Testis (tissue), 3 donors: Measurements from ENCODE around the gene BSDC1. TPM values are rescaled to one million over a fixed set of nuclear protein-coding genes. Genes with fewer than 3 reads are reported as not detected.
A peak's percentile ranks its signal among the peaks of the same experiment; 100 is the strongest.
"Not testable (repeated sequence)": the region's sequence is repeated elsewhere in the genome, so short reads cannot be mapped to it uniquely, and the experiment has no call there.

Experiments
- DNase-seq: peaks from one replicate; pipeline ENCODE4 v3.0.0-alpha.2; 2019
- H3K27ac ChIP-seq, 2 donors: fragments of 200-600 bp; sonication (generic); one replicate each; pipeline ENCODE4 v1.5.1; 2019
- H3K27me3 ChIP-seq: fragments of 200-600 bp; sonication (generic); one replicate; pipeline ENCODE4 v1.5.1; 2019
- H3K36me3 ChIP-seq: fragments of 200-600 bp; sonication (generic); one replicate; pipeline ENCODE4 v1.5.1; 2017; ENCODE audit warnings: low read depth; ENCODE audit errors: missing control alignments
- H3K4me1 ChIP-seq: fragments of 200-600 bp; sonication (generic); one replicate; pipeline ENCODE4 v1.5.1; 2019
- H3K4me3 ChIP-seq, 2 donors: fragments of 200-600 bp; sonication (generic); one replicate each; pipeline ENCODE4 v1.5.1; 2017 to 2019
- H3K9me3 ChIP-seq: fragments of 200-600 bp; sonication (generic); one replicate; pipeline ENCODE4 v1.5.1; 2017
- POLR2A ChIP-seq: fragments of 450-650 bp; IDR thresholded peaks from one replicate; pipeline ENCODE4 v1.6.1; 2017; ENCODE audit warnings: antibody characterized with exemption, mild to moderate bottlenecking, moderate library complexity
- WGBS, 2 donors: methylation state at CpG; one replicate each; pipeline ENCODE4 v1.1.5; 2018; 5-methylcytosine and 5-hydroxymethylcytosine counted together
- intact Hi-C: fragments of 100-400 bp; cut with DNase I; formaldehyde crosslinking; loops from one replicate; pipeline ENCODE4 v1.15.1; 2023; ENCODE audit warnings: low total_unique reads
- polyA plus RNA-seq: library from polyadenylated mRNA; stranded (reverse); fragments of 350-450 nt; fragmentation: Illumina TruSeq; extraction: RNeasy Lipid Tissue Mini Kit (QIAGEN cat#74804); gene quantifications from one replicate; pipeline ENCODE4 v1.2.3, GENCODE V29; 2014; ENCODE audit warnings: low read depth, low replicate concordance; ENCODE audit not compliant: insufficient read depth
- total RNA-seq, 2 donors: library from RNA; depleted of rRNA; stranded (reverse); fragments of >200 nt; gene quantifications; one replicate each; pipeline ENCODE4 v1.2.3, GENCODE V29; 2016
- TF ChIP-seq, protein P1 (sequence below), 3 experiments: fragments of 450-650 bp in 2 of 3; fragments of 200-600 bp in 1 of 3; sonication (generic) in 1 of 3; IDR thresholded peaks; one replicate each; pipeline ENCODE4 v1.5.1; 2016 to 2019; ENCODE audit warnings: antibody characterized with exemption in 3 of 3, mild to moderate bottlenecking in 2 of 3, moderate library complexity in 1 of 3

Gene BSDC1
- total and polyA plus RNA-seq, 3 donors from 2014 or later, result 130 to 234 (median 160) TPM

DNA sequence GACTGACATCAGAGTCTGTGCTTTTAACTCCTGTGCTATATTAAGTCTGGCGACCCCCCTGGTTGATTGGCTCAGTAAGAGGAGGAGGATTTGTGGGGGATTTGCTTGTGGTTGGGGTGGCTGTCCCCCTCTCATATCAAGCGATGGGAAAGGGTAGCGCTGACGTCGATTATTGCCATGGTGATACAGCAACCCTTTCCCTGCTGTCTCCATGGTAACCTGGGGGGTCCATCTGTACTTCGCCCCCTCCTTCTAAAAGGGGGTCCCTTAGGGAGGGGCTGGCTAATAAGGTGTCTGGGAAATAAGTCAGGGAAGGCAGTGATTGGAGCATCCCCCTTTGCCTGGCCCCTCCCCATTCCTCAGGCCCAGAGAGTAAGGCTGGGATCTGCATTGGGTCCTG is 36.6 kb downstream of the BSDC1 start:
- TF ChIP-seq POLR2A, result no peak
- TF ChIP-seq, protein P1, sequence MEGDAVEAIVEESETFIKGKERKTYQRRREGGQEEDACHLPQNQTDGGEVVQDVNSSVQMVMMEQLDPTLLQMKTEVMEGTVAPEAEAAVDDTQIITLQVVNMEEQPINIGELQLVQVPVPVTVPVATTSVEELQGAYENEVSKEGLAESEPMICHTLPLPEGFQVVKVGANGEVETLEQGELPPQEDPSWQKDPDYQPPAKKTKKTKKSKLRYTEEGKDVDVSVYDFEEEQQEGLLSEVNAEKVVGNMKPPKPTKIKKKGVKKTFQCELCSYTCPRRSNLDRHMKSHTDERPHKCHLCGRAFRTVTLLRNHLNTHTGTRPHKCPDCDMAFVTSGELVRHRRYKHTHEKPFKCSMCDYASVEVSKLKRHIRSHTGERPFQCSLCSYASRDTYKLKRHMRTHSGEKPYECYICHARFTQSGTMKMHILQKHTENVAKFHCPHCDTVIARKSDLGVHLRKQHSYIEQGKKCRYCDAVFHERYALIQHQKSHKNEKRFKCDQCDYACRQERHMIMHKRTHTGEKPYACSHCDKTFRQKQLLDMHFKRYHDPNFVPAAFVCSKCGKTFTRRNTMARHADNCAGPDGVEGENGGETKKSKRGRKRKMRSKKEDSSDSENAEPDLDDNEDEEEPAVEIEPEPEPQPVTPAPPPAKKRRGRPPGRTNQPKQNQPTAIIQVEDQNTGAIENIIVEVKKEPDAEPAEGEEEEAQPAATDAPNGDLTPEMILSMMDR (IDR thresholded peaks at IDR 0.05), result no peak
- intact Hi-C loops, result no loop called here
- H3K27ac ChIP-seq, result peak overlapping the region; percentile 34 to 98
- no peaks in the 10 kb centered on the region for H3K9me3 ChIP-seq
- H3K4me3 ChIP-seq, result no peak overlapping the region
- H3K36me3 ChIP-seq, result no peaks in the 10 kb centered on the region
- no peak for DNase-seq
- H3K27me3 ChIP-seq, result no peaks in the 10 kb centered on the region
- WGBS, 2 donors, result 75 to 81% methylated on average over 6 of the region's 6 CpGs
- peaks cover 58% of the 10 kb centered on the region for H3K4me1 ChIP-seq

DNA sequence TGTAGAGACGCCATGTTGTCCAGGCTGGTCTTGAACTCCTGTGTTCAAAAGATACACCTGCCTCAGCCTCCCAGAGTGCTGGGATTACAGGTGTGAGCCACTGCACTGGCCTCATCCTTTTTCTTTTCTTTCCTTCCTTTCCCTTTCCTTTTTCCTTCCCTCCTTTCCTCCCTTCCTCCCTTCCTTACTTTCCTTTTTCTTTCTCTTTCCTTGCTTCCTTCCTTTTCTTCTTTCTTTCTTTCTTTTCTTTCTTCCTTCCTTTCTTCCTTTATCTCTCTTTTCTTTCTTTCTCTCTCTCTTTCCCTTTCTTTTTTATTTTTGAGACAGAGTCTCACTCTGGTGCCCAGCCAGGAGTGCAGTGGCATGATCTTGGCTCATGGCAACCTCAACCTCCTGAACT is 37.8 kb downstream of the BSDC1 start:
- H3K27me3 ChIP-seq, result no peaks in the 10 kb centered on the region
- intact Hi-C loops, result no loop called here
- no peak for DNase-seq
- no peaks in the 10 kb centered on the region for H3K36me3 ChIP-seq
- TF ChIP-seq, protein P1 (IDR thresholded peaks at IDR 0.05), result no peak
- no peak for TF ChIP-seq POLR2A
- no peaks in the 10 kb centered on the region for H3K9me3 ChIP-seq
- no peak overlapping the region for H3K4me3 ChIP-seq
- peak overlapping the region; percentile 15 to 98 for H3K27ac ChIP-seq
- H3K4me1 ChIP-seq, result peaks cover 55% of the 10 kb centered on the region
- WGBS, 2 donors, result 88 to 95% methylated on average over 1 of the region's 1 CpG

DNA sequence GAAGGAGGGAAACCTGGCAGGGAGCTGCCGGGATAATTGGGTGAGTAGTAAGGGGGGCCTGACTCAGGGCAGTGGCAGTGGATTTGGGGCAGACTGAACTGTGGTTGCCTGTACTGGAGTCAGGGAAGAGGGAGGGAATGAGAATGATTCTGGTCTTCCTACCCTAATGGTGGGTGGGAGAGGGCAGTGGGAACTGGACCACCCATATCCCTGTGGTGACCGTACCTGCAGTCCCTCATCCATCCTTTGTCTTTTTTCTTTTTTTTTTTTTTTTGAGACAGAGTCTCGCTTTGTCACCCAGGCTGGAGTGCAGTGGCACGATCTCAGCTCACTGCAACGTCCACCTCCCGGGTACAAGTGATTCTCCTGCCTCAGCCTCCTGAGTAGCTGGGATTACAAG is 38.5 kb downstream of the BSDC1 start:
- peak overlapping the region; percentile 15 to 98 for H3K27ac ChIP-seq
- H3K4me1 ChIP-seq, result peaks cover 51% of the 10 kb centered on the region
- H3K4me3 ChIP-seq, H3K9me3 ChIP-seq, H3K27me3 ChIP-seq, H3K36me3 ChIP-seq, DNase-seq, intact Hi-C loops: not testable (repeated sequence)
- WGBS, 2 donors, result 80 to 83% methylated on average over 6 of the region's 6 CpGs

DNA sequence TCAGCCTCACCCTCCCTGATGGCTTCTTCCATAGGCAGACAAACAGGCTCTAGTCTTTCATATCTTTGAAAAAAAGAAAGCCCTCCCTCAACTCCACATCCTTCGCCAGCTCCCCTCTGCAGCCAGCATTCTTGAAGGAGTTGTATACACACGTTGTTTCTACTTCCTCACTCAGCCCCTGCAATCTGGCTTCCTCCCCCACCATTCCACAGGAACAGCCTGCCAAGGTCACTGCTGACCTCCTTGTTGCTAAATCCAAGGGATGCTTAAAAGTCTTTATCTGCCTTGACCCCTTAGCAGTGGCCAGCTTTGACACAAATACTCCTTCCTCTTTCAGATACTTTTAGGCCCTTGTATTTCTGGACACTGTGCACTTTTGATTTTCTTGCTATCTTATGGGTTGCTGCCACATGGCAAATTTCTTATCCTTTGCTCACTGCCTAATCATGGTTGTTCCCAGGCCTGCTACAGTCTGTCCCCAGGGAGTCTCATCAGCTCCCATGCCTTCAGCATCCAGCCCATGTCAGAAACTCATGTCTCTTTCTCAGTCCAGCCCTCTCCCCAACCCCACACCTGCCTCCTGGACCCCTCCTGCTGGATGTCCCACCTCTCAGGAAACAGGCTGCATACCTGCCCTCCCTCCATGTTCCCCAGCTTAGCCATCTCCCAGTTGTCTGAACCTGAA is 40.2 kb downstream of the BSDC1 start:
- Histone ChIP-seq H3K36me3 (no peaks in the 10 kb centered on the region), H3K9me3 (no peaks in the 10 kb centered on the region), H3K4me1 (peaks cover 65% of the 10 kb centered on the region), H3K27ac (peak overlapping the region; percentile 96 to 98), H3K27me3 (no peaks in the 10 kb centered on the region), H3K4me3 (no peak overlapping the region)
- peak; percentile 96 for DNase-seq
- 15 to 19% methylated on average over 2 of the region's 2 CpGs for WGBS, 2 donors
- TF ChIP-seq POLR2A, result no peak
- TF ChIP-seq, protein P1 (IDR thresholded peaks at IDR 0.05), result no peak
- intact Hi-C loops, result no loop called here

DNA sequence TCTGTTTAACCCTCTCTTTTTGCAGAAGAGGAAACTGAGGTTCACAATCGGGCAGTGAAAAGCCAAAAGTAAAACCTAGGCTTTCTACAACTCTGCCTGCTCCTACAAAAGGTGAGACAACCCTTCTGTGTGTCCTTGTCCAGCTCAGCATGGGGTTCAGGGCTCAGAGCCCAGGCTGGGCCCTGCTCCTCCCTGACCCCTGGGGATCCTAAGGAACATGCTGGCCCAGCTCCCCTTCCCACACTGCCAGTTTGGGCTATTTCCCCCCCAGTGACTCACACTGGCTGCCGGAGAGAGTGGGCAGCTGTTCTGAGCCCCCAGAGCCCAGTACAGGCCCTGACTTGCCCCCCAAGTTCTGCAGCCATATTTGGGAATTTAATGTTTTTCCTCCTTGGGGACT is 40.8 kb downstream of the BSDC1 start:
- 33 to 36% methylated on average over 2 of the region's 2 CpGs for WGBS, 2 donors
- Histone ChIP-seq H3K27me3 (no peaks in the 10 kb centered on the region), H3K4me3 (no peak overlapping the region), H3K36me3 (no peaks in the 10 kb centered on the region), H3K4me1 (peaks cover 65% of the 10 kb centered on the region), H3K27ac (peak overlapping the region; percentile 96 to 98), H3K9me3 (no peaks in the 10 kb centered on the region)
- TF ChIP-seq, protein P1 (IDR thresholded peaks at IDR 0.05), result no peak
- no peak for TF ChIP-seq POLR2A
- DNase-seq, result peak; percentile 68
- intact Hi-C loops, result no loop called here
